ENCODE measurements around the gene EYA2.

DNA sequence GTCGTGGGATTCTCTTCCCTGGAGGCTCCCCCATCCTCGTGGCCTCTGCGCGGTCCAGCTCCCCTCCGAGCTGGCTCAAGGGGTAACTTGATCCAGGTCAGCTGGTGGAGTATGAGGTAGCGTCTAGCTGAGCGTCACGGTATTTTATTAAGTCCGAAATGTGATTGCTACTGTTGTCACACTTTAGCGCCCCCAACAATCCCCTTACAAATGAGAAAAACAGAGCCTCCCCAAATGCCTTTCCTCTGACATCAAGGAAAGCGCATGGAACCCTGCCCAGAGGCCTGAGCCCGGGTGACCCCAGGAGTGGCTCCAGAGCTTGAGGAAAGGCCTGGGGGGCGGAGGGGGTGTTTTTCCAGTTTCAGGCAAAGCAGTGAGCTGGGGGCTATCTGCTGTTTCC lies 269.5 kb downstream of the EYA2 start:
- no peak for TF ChIP-seq ZNF274 (IDR thresholded peaks at IDR 0.05; ENCODE audit: low read depth, low read length)
- no peak for TF ChIP-seq YY1 (IDR thresholded peaks at IDR 0.05; ENCODE audit: insufficient read depth, insufficient read length)
